GM19395 (cell line): ENCODE data around the gene ADGRD1.
"Not testable (repeated sequence)": the region's sequence is repeated elsewhere in the genome, so short reads cannot be mapped to it uniquely, and the experiment has no call there.

Experiments used
- ATAC-seq: cut with Tn5 transposase; IDR thresholded peaks from one replicate; pipeline ENCODE4 v1.9.1; 2021; ENCODE audit warnings: mild to moderate bottlenecking, moderate library complexity; ENCODE audit not compliant: unreplicated experiment

ADGRD1 gene

DNA sequence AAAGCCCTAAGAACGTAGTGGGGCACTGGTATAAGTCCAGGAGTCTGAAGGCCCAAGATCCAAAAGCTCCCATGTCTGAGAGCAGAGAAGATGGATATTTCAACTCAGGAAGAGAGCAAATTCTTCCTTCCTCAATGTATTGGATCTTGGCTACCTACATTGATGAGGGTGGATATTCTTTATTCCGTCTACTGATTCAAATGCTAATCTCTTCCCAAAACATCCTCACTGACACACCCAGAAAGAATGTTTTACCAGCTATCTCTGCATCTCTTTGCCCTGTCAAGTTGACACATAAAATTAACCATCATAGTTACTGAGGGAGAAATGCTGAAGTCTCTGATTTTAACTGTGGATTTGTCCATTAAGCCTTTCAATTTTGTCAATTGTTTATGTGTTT, 16.6 kb upstream of the ADGRD1 start:
- ATAC-seq = no peak

DNA sequence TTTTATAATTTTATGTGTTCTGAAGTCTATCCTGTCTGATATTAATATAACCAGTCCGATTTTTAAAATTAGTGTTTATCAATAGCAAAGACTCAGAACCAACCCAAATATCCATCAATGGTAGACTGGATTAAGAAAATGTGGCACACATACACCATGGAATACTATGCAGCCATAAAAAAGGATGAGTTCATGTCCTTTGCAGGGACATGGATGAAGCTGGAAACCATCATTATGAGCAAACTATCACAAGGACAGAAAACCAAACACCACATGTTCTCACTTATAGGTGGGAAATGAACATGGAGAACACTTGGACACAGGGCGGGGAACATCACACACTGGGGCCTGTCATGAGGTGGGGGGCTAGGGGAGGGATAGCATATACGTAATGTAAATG, 16.2 kb upstream of the ADGRD1 start:
- not testable (repeated sequence) for ATAC-seq

DNA sequence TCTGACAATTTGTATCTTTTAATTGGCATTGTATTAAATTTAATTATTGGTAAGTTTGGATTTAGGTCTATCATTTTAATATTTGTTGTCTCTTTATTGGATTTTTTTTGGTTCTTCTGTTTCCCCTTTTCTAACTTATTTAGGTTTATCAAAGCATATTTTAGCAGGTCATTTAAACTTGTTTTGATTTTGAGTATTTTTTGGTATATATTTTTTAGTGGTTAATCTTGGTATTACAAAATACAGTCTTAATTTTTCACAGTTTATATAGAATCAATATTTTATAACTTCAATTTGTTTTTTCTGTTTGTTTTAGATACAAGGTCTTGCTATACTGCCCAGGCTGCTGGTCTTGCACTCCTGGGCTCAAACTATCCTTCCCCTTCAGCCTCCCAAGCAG, 15.5 kb upstream of the ADGRD1 start:
- no peak for ATAC-seq

DNA sequence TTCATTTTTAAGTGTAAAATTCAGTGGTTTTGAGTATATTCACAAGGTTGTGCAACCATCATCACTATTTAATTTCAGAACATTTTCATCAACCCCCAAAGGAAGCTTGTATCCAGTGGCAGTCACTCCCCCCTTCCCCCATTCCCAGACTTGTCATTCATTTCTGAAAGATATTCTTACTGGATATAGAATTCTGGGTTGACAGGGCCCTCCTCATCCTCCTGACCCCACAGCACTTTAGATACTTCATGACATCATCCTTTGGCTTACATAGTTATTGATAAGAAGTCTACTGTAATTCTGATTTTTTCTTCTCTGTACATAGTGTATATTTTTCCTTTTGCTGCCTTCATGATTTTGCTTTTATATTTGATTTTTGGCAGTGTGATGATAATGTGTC, 8.8 kb upstream of the ADGRD1 start:
- ATAC-seq = no peak

DNA sequence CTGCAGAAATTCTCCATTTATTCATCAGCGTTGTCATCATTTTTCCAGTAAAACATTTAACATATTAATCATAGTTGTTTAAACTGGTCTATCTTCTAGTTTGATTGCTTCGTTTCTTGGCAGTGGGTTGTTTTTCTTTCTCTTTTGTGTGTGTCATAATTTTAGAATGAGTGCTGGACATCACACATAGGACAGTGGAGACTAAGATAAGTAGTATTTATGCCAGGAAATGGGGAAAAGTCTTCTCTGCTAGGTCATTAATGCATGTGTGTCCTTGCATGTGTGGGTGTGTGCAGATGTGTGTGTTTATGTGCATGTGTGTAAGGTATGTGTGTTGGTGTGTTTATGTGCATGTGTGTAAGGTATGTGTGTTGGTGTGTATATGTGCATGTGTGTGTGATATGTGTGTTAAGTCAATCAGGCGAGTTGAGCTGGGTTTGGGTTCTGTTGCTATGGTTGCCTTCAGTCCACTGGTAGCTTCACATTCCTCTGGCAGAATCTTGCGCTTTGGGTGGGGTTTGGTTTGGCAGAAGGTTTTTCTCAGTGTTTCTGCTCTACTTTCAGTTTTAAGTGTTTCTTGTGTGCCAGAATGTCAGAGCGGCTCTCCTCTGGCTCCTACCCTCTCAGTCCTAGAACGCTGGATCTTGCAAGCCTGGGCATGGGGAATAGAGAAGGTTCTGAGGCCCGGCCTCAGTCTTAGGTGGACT, 7.8 kb upstream of the ADGRD1 start:
- ATAC-seq = no peak

DNA sequence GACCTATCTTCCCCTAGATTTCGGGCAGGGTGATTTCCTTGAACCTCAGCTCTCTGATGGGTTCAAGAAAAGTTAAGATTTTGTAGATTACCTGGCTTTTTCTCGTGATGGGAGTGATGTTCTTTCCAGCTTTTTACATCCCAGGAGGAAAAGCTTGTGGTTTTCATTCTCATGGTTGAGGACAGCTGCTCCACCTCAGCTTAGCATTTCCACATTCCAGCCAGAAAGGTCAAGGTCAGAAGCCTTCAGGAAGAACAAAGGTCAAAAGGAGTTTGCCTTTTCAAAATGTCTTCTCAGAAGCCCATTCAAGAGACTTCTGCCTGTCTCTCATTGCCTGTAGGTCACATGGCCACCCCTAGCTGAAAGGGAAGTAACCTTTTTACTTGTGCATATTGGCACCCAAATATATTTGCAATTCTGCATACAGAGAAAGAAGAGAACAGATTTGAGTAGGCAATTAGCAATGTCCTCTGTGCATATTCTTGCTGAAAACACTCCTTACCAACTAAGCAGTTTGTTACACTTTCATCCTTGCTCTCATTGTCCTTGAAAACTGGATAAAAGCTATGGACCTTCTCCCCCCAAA, 6.6 kb upstream of the ADGRD1 start:
- ATAC-seq = no peak

DNA sequence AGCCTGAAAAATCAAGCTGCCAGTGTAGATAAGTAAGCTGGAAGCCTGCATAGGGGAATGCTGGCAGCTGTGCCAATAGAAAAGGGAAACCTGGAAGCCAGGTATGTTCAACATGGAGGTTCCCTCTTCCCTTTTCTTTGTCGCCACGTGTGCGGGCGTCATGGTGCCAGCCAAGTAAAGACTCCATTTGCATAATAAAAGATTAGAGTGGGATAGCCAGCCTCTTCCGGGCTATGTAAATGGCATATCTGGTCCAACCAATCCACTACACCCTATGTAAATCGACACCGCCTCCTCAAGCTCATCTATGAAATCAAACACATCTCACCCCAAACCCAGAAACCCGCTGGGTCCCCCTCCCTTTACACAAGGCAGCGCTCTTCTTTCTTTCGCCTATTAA, 5.6 kb upstream of the ADGRD1 start:
- ATAC-seq = no peak

DNA sequence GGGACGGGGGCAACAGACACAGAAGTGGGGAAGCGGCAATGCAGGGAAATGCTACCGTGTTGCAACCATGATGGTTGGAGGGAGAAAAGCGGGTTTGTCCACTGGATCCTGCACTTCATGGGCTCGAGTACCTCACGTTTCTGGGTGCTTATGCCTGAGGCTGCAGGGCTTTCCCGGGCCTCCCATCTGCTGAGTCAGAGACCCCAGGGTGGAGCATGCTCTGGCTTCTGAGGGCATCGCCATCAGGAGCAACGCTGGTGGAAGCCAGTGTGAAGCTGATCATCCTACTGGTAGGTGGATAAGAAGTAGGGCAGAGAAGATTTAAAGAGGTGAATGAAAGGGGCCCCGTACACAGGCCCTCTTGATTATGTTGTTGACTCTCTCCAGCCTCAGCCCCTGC, 5.0 kb upstream of the ADGRD1 start:
- ATAC-seq = no peak

DNA sequence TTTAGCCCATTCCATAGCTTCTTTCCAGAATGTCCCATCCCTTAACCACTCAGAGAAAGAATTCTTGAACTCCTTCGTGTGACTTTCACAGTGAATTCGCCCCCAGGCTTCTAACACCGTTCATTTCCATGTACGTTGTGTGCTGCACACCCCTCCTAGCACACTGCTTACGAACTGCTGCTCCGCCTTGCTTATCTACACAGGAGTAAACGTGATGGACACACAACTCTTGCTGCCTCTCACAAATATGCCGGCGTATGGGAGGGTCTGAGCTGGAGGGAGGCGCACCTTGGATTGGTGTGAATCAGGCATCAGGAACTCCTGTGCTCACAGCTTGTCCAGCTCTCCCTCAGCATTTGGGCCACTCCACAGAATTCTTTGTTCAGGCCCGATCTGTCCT, 3.9 kb upstream of the ADGRD1 start:
- no peak for ATAC-seq

DNA sequence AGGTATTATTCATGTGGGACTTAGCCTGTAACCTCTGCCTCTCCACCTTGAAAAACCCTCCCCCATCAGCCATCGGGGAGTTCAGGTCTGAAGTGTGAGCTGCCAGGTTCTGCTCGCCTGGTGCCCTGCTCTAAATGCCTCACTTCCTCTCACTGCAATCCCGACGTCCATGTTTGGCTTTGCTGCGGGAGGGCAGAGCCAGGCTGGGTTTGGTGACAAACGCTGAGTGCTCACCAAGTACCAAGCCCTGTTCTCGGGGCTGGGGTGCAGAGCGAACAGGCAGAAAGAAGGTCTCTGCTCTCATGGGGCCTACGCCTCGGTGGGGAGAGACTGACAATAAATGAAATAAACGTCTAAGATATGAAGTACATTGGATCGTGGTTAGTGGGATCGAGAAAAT, 2.1 kb upstream of the ADGRD1 start:
- ATAC-seq = no peak

DNA sequence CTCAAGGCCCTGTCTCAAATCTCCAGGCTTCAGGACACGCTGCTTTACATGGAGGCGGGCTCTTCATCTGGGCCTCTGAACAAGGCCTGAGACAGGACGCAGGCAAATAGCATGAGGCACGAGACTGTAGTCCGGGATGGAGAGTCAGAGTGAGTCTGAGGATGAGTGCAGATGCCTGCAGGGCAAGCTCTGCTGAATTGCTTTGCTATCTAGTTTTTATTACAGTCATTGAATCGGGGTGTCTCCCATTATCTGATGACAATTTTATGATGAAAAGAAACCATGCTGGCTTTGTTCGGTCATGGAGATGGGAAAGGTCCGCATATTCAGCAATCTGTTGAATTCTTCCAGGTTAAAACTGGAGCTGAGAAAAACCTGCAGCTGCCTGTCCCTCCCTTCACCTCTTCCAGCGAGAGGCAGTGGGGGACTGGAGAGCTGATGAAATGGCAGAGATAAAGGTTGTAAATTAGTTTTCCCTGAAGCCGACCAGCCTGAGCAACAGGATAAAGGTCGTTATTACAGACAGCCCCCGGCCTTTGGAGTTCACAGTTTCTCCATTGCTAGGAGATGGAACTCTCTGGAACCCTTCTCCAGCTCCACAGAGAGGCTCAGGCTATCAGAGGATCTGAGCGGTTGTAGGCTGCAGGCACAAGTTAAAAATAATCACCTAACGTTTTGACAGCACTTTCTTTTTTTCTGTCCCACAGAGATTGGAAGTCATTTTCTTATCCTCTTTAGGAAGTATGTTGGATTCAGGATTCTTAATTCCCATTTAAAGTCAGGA, 1.3 kb upstream of the ADGRD1 start:
- no peak for ATAC-seq

DNA sequence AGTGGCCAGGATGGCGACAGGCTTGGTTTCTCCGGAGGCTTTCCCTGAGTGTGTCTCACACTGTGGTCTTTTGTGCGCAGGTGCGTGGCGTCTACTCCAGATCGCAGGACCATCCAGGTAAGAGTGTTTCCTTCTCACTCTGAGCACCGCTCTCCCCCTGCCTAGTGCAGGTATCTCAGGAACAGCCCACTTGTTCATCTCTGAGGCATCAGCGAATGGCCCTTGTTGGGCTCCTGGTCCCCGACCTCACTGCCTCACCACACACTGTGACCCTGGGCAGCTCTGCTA, 781 bp downstream of the ADGRD1 start:
- no peak for ATAC-seq

DNA sequence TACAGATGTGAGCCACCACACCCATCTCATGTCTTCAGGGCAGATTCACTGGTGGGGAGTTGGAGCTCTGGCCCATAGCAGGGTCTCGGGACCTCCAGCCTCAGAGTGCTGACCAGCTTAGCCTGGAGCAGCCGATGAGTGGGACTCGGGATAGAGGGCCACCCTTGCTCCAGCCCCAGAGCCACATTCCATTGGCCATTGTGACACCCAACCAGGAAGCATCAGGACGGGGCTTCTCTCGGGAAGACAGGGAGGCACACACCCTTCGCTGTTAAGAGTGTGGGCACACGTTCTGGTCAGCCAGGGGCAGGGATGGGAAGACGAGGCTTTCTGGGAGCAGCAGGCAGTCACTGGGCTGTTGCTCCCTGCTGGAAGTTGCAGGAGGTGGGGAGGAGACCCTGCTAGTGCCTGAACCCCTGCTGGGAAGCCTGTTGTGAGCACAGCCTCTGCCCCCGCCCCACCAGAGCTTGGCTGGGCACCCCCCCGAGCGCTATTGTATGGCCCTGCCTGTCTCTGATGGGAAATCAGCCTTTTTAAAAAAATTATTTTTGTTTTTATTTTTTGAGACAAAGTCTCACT, 1.6 kb downstream of the ADGRD1 start:
- no peak for ATAC-seq

DNA sequence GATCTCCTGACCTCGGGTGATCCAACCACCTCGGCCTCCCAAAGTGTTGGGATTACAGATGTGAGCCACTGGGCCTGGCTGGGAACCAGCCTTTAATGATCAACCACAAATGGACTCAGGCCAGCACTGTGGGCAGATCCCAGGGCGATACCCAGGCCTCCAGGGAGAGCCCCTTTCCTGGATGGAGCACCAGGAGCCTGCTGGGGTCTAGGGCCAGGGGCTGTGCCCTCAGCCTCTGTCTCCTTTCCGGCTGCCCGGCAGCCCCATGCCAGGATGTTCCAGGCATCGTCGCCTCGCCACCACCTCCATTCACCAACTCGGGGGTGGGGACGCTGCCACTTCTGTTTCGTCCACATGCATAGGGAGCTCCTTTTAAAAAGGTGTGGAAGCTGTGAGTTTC, 2.3 kb downstream of the ADGRD1 start:
- no peak for ATAC-seq

DNA sequence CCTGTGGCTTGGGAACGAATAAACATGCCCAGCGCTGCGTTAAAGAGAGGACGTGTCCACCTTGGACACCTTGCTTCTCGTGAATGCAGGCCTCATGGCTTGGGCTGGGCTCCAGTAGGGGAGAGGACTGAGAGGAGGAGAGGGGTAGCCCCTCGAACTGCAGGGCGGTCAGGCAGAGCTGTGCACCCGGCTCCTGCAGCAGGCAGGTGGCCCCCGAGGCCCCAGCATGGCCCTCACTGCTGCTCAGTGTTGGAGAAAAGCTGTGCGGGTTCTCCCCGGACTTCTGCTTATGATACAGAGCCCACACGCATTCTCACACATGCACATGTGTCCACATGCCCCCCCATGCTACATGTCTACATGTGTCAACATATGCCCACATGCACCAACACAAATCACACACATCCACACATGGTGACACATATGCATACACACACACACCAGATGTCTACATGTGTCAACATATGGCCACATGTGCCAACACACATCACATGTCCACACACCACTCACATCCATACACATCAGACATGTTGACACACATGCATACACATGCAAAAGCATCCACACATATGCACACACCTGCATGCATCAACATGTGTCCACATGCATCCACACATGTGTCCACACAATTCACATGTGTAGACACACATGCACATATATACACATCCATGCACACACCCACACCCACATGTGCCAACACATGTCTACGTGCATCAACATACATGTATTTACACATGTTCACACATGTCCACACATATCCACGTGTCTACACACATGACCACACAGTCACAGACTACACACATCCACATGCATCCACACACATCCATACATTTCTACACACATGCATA, 3.0 kb downstream of the ADGRD1 start:
- no peak for ATAC-seq

DNA sequence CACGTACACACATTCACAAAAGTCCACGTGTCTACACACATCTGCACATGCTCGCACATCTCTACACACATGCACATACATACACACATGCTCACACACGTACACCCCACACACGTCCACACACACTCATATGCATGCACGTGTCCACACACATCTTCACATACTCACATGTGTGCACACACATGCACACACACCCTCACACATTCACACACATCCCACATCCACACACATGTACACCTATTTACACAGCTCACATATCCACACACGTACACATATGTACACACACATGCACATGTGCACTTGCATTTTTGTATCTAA, 3.6 kb downstream of the ADGRD1 start:
- no peak for ATAC-seq

DNA sequence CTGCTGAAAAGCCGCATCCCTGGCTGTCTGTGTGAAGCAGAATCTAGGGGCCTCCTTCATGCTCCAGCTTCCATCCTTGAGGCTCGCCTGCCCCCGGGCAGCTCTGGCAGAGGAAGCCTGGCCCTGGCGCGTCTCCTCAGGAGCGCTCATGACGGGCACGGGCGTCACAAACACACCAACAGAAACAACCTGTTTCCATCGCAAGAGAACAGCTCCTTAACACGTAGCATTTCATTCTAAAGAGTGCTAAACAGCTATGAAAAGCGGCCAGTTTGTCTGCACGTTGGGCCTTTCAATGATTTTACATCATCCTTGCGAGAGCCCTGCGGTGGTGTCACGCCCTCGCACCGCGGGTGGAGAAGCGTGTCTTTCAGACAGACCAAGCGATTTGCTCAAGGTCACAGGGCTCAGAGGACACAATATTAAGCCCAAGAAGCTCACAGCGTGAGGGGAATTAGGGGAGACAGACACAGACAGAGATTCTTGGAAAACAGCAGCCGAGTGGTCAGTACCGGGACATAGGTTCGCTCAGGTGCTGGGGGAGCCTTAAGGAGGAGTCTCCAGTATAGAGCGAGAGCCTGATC, 4.9 kb downstream of the ADGRD1 start:
- no peak for ATAC-seq

DNA sequence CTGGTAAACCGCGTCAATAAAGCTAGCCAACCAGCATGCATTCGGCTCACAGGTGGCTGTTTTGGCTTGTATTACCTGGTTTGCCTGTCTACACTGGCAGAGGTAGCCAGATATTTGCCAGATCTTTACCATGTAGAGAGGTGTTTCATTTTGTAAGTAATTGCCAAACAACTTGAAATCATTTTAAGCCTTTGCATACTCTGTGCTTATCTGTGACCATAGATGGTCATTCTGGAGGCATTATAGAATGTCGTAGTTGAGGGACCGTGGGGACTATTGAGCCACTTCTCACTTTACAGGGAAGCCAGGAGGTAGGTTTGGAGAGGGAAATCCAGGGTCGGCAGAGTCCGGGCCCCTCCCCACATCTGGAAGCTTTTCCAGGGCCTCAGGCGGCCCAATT, 5.9 kb downstream of the ADGRD1 start:
- ATAC-seq = no peak

DNA sequence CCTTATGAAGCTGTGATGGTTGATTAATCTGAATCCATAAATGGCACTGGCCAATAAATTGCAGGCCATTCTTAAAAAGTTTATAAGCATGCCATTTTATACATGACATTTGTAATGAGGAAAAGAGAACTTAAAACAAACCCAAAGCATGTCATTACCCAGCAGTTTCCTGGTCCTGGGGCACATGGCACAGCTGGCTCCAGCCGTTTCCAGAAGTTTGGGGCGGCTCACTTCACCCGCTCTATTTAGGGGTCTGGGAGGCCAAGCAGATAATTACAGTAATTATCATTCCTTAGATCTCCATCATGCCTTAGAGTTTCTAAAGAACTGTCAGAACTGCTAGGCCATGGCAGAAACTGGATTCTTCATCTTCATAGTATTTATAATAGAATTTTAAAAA, 6.4 kb downstream of the ADGRD1 start:
- ATAC-seq = no peak

DNA sequence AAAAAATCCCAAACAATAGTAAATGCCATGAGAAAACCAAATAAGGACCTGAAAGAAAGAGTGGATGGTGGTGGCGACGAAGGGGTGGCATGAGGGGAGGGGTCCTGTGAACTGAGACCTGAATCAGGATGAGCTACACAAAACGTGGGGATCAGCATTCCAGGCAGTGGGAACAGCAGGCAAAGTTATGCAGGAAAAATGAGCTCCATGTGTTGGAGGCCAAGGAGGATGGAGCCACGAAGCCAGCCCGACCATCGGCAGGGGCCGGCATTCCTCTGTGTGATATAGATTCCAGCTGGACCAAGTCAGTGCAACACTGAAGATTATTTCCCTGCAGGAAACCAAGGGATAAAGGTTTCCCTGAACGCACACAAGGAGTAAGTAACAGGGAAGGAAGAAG, 7.1 kb downstream of the ADGRD1 start:
- no peak for ATAC-seq

DNA sequence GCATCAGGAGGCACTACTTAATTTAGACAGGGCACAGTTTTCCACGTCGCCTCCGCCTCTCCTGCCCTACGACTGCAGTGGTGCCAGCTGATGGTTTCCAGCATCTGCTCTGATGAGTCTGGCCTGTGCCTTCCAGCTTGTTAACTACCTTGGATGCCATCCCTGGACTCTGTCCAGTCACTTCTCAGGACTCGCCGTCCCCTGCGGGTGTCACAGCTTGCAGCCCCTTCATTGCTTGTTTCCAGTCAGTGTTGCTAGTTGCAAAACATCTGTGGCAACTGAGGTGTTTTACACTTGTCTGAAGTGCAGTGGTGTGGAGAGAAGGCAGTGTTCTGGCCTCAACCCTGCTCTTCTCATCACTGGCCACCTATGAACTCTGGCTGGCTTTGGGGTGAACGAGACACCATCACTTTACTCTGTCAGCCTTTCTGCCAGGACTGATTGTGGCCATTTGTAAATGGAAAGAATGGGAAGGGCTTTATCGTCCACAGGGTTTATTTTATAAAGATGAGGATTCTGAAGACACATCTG, 8.3 kb downstream of the ADGRD1 start:
- no peak for ATAC-seq
